Measurements from ENCODE around the gene EPPIN. TPM values are rescaled to one million over a fixed set of nuclear protein-coding genes. Genes with fewer than 3 reads are reported as not detected.

The EPPIN gene
- total RNA-seq, 1 donor from 2014 or later: not detected

DNA sequence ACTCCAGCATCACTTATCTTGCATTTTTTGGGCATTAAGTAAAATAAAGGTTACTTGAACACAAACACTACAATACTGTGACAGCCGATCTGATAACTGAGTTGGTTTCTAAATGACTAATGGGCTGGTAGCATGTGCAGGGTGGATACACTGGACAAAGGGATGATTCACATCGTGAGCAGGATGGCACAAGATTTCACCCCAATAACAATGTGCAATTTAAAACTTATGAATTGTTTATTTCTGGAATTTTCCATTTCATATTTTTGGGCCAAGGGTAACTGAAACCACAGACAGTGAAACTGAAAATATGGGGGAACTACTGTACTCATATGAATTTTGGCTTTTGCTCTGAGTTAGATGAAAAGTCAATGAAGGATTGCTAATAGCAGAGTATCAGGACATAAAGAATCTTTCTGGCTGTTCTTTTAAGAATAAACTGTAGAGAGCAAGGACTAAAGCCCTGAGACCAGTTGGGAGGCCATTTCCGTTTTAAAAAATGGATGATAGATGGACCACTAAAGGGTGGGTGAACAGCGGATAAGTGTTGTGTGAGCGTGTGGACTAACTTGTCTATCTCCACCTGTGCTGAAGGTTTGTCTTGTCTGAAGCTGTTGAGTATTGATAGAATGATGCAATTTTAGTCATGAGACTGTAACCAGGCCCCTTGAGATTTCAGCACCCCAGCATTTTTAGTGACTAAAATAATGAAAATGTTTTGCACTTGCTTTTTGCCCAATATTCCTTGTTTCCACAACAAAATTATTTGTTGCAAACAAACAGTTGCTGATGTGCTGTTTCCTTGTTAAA is 40.0 kb downstream of the EPPIN start:
- no peak for DNase-seq
- CTCF ChIA-PET: no interaction called here
- Mint-ChIP-seq H3K9me3 (no peaks in the 10 kb centered on the region), H3K36me3 (ENCODE audit: low read depth) (no peaks in the 10 kb centered on the region), H3K4me3 (no peak overlapping the region), H3K4me1 (peaks cover 12% of the 10 kb centered on the region), H3K27me3 (peaks cover 31% of the 10 kb centered on the region), H3K27ac (no peak overlapping the region)
- intact Hi-C loops (cut with micrococcal nuclease): no loop called here
- POLR2A ChIA-PET: no interaction called here
- TF ChIP-seq, protein P1, sequence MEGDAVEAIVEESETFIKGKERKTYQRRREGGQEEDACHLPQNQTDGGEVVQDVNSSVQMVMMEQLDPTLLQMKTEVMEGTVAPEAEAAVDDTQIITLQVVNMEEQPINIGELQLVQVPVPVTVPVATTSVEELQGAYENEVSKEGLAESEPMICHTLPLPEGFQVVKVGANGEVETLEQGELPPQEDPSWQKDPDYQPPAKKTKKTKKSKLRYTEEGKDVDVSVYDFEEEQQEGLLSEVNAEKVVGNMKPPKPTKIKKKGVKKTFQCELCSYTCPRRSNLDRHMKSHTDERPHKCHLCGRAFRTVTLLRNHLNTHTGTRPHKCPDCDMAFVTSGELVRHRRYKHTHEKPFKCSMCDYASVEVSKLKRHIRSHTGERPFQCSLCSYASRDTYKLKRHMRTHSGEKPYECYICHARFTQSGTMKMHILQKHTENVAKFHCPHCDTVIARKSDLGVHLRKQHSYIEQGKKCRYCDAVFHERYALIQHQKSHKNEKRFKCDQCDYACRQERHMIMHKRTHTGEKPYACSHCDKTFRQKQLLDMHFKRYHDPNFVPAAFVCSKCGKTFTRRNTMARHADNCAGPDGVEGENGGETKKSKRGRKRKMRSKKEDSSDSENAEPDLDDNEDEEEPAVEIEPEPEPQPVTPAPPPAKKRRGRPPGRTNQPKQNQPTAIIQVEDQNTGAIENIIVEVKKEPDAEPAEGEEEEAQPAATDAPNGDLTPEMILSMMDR (IDR thresholded peaks at IDR 0.05): no peak
- ATAC-seq (ENCODE audit: low read depth): no peak

DNA sequence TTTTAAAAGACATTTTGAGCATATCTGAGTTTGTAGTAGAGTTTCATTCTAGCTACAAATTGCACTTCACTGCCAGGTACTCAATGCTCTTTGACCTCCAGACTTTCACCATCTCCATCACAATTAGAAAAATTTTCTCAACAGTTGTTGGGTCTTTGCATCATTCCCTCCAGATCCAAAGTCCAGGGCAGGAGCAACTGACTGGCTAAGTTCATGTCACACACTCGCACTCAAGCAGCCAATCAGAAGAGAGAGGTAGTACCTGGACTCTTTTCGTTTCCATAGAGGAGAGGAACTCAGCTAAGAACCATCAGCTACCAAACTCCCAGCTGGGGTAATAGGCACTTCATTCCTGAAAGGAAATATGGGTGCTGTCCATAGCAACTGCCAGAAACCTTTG is 40.8 kb downstream of the EPPIN start:
- no peak overlapping the region for H3K27ac Mint-ChIP-seq
- no peak overlapping the region for H3K4me3 Mint-ChIP-seq
- CTCF ChIA-PET: no interaction called here
- no peaks in the 10 kb centered on the region for H3K36me3 Mint-ChIP-seq (ENCODE audit: low read depth)
- TF ChIP-seq, protein P1 (IDR thresholded peaks at IDR 0.05): no peak
- H3K27me3 Mint-ChIP-seq: peaks cover 35% of the 10 kb centered on the region
- POLR2A ChIA-PET: no interaction called here
- DNase-seq: no peak
- H3K9me3 Mint-ChIP-seq: no peaks in the 10 kb centered on the region
- peaks cover 12% of the 10 kb centered on the region for H3K4me1 Mint-ChIP-seq
- intact Hi-C loops (cut with micrococcal nuclease): no loop called here
- no peak for ATAC-seq (ENCODE audit: low read depth)

DNA sequence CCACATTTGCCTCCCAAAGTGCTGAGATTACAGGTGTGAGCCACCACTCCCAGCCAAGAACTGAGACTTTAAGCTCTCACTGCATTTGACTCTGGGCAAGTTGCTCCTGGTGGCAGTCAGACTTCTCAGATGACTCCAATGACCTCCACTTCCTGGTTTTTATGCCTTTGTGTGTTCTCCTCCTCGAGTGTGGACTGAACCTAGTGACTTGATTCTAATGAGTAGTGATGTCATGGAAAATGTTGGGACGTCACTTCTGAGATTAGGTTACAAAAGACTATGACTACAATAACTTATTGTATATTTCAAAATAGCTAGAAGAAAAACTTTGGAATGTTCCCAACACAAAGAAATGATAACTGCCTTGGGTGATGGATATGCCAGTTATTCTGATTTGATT is 43.8 kb downstream of the EPPIN start:
- no peak for ATAC-seq (ENCODE audit: low read depth)
- Mint-ChIP-seq H3K4me3 (no peak overlapping the region), H3K9me3 (no peaks in the 10 kb centered on the region), H3K4me1 (peaks cover 12% of the 10 kb centered on the region), H3K27me3 (peaks cover 43% of the 10 kb centered on the region), H3K36me3 (ENCODE audit: low read depth) (no peaks in the 10 kb centered on the region), H3K27ac (no peak overlapping the region)
- TF ChIP-seq, protein P1 (IDR thresholded peaks at IDR 0.05): no peak
- intact Hi-C loops (cut with micrococcal nuclease): no loop called here
- DNase-seq: no peak
- ChIA-PET CTCF (no interaction called here), POLR2A (no interaction called here)

DNA sequence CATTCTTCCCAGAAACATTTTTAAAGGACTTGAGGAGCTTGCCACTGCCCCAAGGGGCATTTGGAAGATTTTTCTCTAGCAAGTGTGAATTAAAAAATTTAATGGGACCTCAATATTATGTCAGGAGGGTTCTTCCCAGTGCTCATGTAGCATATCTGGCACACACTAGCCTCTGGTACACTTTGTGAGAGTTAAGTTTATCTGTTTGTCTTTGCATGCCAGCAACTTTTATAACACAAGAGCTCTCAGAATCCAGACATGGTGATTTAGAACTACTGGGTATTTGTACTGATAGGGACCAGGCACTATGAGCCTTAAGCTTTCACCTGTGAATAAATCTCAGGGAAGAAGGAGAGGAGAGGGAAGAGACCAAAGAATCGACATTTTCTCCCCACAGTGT is 44.6 kb downstream of the EPPIN start:
- ATAC-seq (ENCODE audit: low read depth): no peak
- TF ChIP-seq, protein P1 (IDR thresholded peaks at IDR 0.05): no peak
- Mint-ChIP-seq H3K9me3 (no peaks in the 10 kb centered on the region), H3K27me3 (peaks cover 38% of the 10 kb centered on the region), H3K4me3 (no peak overlapping the region), H3K4me1 (peaks cover 7% of the 10 kb centered on the region), H3K36me3 (ENCODE audit: low read depth) (no peaks in the 10 kb centered on the region), H3K27ac (no peak overlapping the region)
- ChIA-PET POLR2A (no interaction called here), CTCF (no interaction called here)
- intact Hi-C loops (cut with micrococcal nuclease): no loop called here
- no peak for DNase-seq

DNA sequence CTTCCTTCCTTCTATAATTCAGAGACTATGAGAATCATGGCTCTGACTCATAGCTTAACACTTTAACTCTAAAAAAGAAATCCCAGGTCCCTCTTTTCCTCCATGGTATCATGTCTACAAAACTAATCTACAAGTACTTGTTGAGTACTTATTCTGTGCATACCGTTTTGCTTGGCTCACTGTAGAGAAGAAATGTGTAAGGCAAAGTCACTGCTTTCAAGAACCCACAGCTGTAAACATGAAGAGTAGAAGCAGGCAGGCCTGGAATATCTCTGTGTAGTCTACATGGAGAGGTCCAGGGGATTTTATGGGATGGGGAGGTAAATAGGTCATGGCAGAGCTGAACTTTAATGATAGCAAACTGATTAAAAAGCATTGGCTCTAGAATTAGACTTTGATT is 45.6 kb downstream of the EPPIN start:
- TF ChIP-seq, protein P1 (IDR thresholded peaks at IDR 0.05): no peak
- POLR2A ChIA-PET: no interaction called here
- ATAC-seq (ENCODE audit: low read depth): no peak
- Mint-ChIP-seq H3K9me3 (no peaks in the 10 kb centered on the region), H3K27me3 (peaks cover 42% of the 10 kb centered on the region), H3K4me3 (no peak overlapping the region), H3K36me3 (ENCODE audit: low read depth) (no peaks in the 10 kb centered on the region), H3K27ac (no peak overlapping the region), H3K4me1 (no peaks in the 10 kb centered on the region)
- intact Hi-C loops (cut with micrococcal nuclease): no loop called here
- DNase-seq: no peak
- CTCF ChIA-PET: no interaction called here
